SK-N-SH treated with all-trans-retinoic acid at 6 μM for 48 hours (cell line): ENCODE data around the gene EID1.
A peak's percentile ranks its signal among the peaks of the same experiment; 100 is the strongest.
"Not testable (repeated sequence)": the region's sequence is repeated elsewhere in the genome, so short reads cannot be mapped to it uniquely, and the experiment has no call there.

ENCODE experiments used
- ATAC-seq: fragments of 200-7000 bp; cut with Tn5 transposase; 3 replicates; pipeline ENCODE4 v1.9.1; 2020; ENCODE audit warnings: mild to moderate bottlenecking, moderate library complexity
- CSDC2 ChIP-seq: fragments of 250-450 bp; sonication (Bioruptor Pico); IDR thresholded peaks from 2 replicates; pipeline ENCODE4 v1.5.0; 2020; ENCODE audit warnings: mild to moderate bottlenecking, moderate library complexity
- ISL1 ChIP-seq: fragments of 250-450 bp; sonication (Bioruptor Pico); IDR thresholded peaks from 2 replicates; pipeline ENCODE4 v2.1.2; 2022; ENCODE audit warnings: mild to moderate bottlenecking, moderate library complexity
- OSR1 ChIP-seq: fragments of 250-450 bp; sonication (Bioruptor Pico); IDR thresholded peaks from 2 replicates; pipeline ENCODE4 v1.8.0; 2022; ENCODE audit warnings: moderate library complexity, mild to moderate bottlenecking, inconsistent platforms
- PPARA ChIP-seq: fragments of 250-450 bp; sonication (Bioruptor Pico); IDR thresholded peaks from 2 replicates; pipeline ENCODE4 v1.5.0; 2020; ENCODE audit warnings: mild to moderate bottlenecking, borderline replicate concordance
- RARB ChIP-seq: fragments of 250-450 bp; sonication (Bioruptor Pico); IDR thresholded peaks from 2 replicates; pipeline ENCODE4 v1.8.0; 2021; ENCODE audit warnings: mild to moderate bottlenecking, moderate library complexity
- TOX ChIP-seq: fragments of 250-450 bp; sonication (Bioruptor Pico); IDR thresholded peaks from 2 replicates; pipeline ENCODE4 v1.8.0; 2021; ENCODE audit warnings: mild to moderate bottlenecking, moderate library complexity, borderline replicate concordance
- ZFP30 ChIP-seq: fragments of 450-650 bp; formaldehyde crosslinking; IDR thresholded peaks from 2 replicates; pipeline ENCODE4 v1.5.0; 2022; ENCODE audit warnings: mild to moderate bottlenecking, moderate library complexity
- ZNF8 ChIP-seq: fragments of 450-650 bp; formaldehyde crosslinking; IDR thresholded peaks from 2 replicates; pipeline ENCODE4 v1.5.0; 2020; ENCODE audit warnings: mild to moderate bottlenecking, moderate library complexity
- TF ChIP-seq, protein P1 (sequence below): fragments of 250-450 bp; sonication (Bioruptor Pico); IDR thresholded peaks from 2 replicates; pipeline ENCODE4 v1.5.1; 2020; ENCODE audit warnings: low read depth, mild to moderate bottlenecking, moderate library complexity
- TF ChIP-seq, protein P2 (sequence below): fragments of 250-450 bp; sonication (Bioruptor Pico); IDR thresholded peaks from 2 replicates; pipeline ENCODE4 v1.5.0; 2020; ENCODE audit warnings: mild to moderate bottlenecking, moderate library complexity
- TF ChIP-seq, protein P3 (sequence below): fragments of 250-450 bp; sonication (Bioruptor Pico); IDR thresholded peaks from 2 replicates; pipeline ENCODE4 v1.5.1; 2021; ENCODE audit warnings: mild to moderate bottlenecking, moderate library complexity
- TF ChIP-seq, protein P4 (sequence below): fragments of 250-450 bp; sonication (Bioruptor Pico); IDR thresholded peaks from 2 replicates; pipeline ENCODE4 v1.8.0; 2020; ENCODE audit warnings: mild to moderate bottlenecking, moderate library complexity, borderline replicate concordance

Gene EID1

DNA sequence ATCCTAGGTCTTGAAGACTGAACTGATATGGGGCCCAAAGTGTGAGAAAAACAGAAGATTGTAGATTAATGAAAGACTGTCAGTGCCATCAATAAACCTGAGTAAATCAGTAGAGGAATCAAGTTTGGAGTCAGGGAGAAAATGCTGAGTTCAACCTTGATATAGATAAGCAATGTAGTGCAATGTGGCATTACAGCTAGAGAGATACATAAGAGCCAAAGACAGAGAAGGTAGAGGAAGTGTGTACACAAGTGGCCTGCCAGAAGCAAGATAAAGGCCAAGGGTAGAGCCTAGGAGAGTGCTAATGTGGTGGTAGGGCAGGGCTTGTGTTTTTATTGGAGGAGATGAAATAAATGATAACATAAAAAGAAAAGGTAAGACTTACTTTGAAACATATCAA, 26.0 kb upstream of the EID1 start:
- TF ChIP-seq, protein P1, sequence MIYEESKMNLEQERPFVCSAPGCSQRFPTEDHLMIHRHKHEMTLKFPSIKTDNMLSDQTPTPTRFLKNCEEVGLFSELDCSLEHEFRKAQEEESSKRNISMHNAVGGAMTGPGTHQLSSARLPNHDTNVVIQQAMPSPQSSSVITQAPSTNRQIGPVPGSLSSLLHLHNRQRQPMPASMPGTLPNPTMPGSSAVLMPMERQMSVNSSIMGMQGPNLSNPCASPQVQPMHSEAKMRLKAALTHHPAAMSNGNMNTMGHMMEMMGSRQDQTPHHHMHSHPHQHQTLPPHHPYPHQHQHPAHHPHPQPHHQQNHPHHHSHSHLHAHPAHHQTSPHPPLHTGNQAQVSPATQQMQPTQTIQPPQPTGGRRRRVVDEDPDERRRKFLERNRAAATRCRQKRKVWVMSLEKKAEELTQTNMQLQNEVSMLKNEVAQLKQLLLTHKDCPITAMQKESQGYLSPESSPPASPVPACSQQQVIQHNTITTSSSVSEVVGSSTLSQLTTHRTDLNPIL (CRISPR knock-in tag), result no peak
- TF ChIP-seq ZNF8 (CRISPR knock-in tag), result no peak
- TF ChIP-seq TOX (CRISPR knock-in tag), result no peak
- TF ChIP-seq, protein P2, sequence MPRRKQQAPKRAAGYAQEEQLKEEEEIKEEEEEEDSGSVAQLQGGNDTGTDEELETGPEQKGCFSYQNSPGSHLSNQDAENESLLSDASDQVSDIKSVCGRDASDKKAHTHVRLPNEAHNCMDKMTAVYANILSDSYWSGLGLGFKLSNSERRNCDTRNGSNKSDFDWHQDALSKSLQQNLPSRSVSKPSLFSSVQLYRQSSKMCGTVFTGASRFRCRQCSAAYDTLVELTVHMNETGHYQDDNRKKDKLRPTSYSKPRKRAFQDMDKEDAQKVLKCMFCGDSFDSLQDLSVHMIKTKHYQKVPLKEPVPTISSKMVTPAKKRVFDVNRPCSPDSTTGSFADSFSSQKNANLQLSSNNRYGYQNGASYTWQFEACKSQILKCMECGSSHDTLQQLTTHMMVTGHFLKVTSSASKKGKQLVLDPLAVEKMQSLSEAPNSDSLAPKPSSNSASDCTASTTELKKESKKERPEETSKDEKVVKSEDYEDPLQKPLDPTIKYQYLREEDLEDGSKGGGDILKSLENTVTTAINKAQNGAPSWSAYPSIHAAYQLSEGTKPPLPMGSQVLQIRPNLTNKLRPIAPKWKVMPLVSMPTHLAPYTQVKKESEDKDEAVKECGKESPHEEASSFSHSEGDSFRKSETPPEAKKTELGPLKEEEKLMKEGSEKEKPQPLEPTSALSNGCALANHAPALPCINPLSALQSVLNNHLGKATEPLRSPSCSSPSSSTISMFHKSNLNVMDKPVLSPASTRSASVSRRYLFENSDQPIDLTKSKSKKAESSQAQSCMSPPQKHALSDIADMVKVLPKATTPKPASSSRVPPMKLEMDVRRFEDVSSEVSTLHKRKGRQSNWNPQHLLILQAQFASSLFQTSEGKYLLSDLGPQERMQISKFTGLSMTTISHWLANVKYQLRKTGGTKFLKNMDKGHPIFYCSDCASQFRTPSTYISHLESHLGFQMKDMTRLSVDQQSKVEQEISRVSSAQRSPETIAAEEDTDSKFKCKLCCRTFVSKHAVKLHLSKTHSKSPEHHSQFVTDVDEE, result no peak
- no peak for TF ChIP-seq CSDC2
- no peak for ATAC-seq

DNA sequence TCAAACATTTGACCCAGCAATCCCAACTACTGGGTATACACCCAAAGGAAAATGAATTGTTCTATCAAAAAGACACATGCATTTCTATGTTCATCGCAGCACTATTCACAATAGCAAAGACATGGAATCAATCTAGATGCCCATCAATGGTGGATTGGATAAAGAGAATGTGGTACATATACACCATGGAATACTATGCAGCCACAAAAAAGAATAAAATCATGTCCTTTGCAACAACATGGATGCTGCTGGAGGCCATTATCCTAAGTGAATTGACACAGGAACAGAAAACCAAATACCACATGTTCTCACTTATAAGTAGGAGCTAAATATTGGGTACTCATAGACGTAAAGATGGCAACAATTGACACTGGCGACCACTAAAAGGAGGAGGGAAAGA, 23.5 kb upstream of the EID1 start:
- ATAC-seq, result not testable (repeated sequence)
- TF ChIP-seq ZNF8 (CRISPR knock-in tag), result peak; percentile 82

DNA sequence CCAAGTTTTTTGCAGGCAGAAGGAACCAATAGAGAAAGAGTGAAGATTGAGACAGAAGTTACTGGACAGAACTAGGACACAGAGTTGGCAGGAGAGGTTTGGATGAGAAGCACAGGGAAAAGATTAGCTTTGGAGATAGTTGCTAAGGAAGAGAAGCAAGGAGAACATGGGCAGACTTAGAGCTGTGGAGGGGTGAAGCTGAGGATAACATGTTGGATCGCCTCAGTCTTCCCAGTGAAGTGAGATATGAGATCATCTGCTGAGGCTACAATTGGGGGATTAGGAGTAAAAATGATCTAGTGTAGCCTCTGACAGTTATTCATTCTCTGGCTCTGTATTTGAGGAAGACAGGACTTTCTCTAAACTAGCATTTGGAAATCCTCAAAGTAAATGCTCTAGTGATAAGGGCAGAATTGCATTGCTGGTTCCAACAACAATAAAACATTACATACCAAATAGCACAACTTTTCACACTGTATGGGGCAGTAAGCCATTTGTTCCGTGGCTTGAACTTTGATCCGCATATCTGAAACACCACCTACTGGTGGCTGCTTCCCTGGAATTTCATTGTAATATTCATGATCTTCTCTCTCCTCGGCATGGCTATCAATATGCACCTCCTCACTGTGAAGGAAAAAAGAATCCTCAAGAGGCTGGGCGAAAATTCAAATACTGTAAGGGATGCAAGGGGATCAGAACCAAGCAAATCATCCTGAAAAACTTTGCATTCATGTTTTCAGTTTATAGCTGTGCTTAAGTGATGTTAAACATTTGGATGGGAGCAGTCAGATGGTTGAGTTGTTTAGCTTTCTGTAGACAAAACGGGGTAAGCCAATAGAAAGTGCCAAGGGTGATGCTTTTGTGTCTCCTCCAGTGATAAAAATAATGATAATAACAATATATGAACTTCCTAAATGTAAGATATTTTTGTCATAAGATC, 22.2 kb upstream of the EID1 start:
- 0 out of 2 replicates have a peak, but pooled peaks have one; percentile 15 for TF ChIP-seq ISL1 (CRISPR knock-in tag)
- TF ChIP-seq, protein P3, sequence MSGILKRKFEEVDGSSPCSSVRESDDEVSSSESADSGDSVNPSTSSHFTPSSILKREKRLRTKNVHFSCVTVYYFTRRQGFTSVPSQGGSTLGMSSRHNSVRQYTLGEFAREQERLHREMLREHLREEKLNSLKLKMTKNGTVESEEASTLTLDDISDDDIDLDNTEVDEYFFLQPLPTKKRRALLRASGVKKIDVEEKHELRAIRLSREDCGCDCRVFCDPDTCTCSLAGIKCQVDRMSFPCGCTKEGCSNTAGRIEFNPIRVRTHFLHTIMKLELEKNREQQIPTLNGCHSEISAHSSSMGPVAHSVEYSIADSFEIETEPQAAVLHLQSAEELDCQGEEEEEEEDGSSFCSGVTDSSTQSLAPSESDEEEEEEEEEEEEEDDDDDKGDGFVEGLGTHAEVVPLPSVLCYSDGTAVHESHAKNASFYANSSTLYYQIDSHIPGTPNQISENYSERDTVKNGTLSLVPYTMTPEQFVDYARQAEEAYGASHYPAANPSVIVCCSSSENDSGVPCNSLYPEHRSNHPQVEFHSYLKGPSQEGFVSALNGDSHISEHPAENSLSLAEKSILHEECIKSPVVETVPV (CRISPR knock-in tag), result no peak
- ATAC-seq, result peak; percentile 90

DNA sequence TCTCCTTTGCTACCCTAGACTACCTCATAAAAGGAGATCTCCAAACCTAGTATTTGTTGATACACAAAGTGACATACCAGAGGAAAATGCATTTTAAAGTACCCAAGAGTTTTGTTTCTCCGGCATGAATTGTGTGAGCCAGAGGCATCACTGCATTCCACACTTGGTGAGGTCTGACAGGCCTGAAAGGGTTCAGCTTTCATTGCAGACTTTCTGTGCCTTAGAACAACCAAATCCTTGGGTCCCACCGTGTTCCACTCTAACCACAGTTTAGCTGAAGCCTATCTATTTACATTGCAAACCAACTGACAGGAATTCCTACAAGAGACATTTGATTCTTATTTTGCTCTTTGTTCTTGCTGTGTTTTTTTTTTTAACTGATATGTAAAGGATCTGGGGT, 21.0 kb upstream of the EID1 start:
- TF ChIP-seq RARB (CRISPR knock-in tag), result no peak
- TF ChIP-seq OSR1 (CRISPR knock-in tag), result no peak
- no peak for TF ChIP-seq ZFP30
- TF ChIP-seq, protein P2, result no peak
- TF ChIP-seq PPARA (CRISPR knock-in tag), result no peak
- TF ChIP-seq, protein P4, sequence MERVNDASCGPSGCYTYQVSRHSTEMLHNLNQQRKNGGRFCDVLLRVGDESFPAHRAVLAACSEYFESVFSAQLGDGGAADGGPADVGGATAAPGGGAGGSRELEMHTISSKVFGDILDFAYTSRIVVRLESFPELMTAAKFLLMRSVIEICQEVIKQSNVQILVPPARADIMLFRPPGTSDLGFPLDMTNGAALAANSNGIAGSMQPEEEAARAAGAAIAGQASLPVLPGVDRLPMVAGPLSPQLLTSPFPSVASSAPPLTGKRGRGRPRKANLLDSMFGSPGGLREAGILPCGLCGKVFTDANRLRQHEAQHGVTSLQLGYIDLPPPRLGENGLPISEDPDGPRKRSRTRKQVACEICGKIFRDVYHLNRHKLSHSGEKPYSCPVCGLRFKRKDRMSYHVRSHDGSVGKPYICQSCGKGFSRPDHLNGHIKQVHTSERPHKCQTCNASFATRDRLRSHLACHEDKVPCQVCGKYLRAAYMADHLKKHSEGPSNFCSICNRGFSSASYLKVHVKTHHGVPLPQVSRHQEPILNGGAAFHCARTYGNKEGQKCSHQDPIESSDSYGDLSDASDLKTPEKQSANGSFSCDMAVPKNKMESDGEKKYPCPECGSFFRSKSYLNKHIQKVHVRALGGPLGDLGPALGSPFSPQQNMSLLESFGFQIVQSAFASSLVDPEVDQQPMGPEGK (CRISPR knock-in tag), result no peak
- TF ChIP-seq, protein P3 (CRISPR knock-in tag), result no peak
- ATAC-seq, result peak; percentile 35
